Sigmoid colon (tissue), 3 donors: ENCODE data around the gene CDKN2AIPNL.

Experiments
- POLR2A ChIP-seq, 2 donors: fragments of 450-650 bp; IDR thresholded peaks; one replicate each; pipeline ENCODE4 v1.6.1; 2016; ENCODE audit warnings: antibody characterized with exemption in 2 of 2, mild to moderate bottlenecking in 2 of 2, moderate library complexity in 2 of 2
- TF ChIP-seq, protein P1 (sequence below), 4 experiments: fragments of 450-650 bp in 3 of 4; fragments of 200-600 bp in 1 of 4; IDR thresholded peaks; one replicate each; pipeline ENCODE4 v1.5.1; 2016 to 2019; ENCODE audit warnings: antibody characterized with exemption in 4 of 4, mild to moderate bottlenecking in 3 of 4, moderate library complexity in 2 of 4

DNA sequence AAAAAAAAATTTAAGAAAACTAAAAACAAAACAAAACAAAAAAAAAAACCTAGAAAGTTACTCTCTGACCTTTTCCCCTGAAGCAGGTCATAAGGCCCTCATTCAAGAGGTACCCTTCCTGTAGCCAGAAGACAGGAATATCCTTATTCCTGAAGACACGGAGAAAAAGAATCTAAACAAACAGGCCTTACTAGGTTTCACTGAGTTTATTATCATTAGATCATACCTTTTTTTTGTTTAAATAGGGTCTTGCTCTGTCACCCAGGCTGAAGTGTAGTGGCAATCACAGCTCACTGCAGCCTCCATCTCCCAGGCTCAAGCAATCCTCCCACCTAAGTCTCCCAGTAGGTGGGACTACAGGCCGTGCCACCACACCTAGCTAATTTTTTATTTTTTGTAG, 11.7 kb upstream of the CDKN2AIPNL start:
- TF ChIP-seq POLR2A (IDR thresholded peaks at IDR 0.05), result no peak
- TF ChIP-seq, protein P1, sequence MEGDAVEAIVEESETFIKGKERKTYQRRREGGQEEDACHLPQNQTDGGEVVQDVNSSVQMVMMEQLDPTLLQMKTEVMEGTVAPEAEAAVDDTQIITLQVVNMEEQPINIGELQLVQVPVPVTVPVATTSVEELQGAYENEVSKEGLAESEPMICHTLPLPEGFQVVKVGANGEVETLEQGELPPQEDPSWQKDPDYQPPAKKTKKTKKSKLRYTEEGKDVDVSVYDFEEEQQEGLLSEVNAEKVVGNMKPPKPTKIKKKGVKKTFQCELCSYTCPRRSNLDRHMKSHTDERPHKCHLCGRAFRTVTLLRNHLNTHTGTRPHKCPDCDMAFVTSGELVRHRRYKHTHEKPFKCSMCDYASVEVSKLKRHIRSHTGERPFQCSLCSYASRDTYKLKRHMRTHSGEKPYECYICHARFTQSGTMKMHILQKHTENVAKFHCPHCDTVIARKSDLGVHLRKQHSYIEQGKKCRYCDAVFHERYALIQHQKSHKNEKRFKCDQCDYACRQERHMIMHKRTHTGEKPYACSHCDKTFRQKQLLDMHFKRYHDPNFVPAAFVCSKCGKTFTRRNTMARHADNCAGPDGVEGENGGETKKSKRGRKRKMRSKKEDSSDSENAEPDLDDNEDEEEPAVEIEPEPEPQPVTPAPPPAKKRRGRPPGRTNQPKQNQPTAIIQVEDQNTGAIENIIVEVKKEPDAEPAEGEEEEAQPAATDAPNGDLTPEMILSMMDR (IDR thresholded peaks at IDR 0.05), result no peak
